Liver (tissue), 9 donors: ENCODE data around the gene NAA10. TPM values are rescaled to one million over a fixed set of nuclear protein-coding genes. Genes with fewer than 3 reads are reported as not detected.

Source experiments
- DNase-seq: peaks from one replicate; pipeline ENCODE4 v3.0.0-alpha.2; 2017; ENCODE audit warnings: low spot score
- H3K27ac ChIP-seq, 2 donors: one replicate each; pipeline ENCODE4 v1.7.0; 2013; ENCODE audit warnings: inconsistent platforms in 2 of 2, low read length in 2 of 2, control low read depth in 1 of 2, low read depth in 1 of 2, mild to moderate bottlenecking in 1 of 2
- H3K27me3 ChIP-seq, 4 donors: one replicate each; pipeline versions ENCODE4 v1.6.1 to v1.7.0; 2013; ENCODE audit warnings: low read length in 3 of 4, inconsistent platforms in 1 of 4, mild to moderate bottlenecking in 1 of 4, moderate library complexity in 1 of 4; ENCODE audit not compliant: control insufficient read depth in 4 of 4, insufficient read depth in 4 of 4
- H3K36me3 ChIP-seq, 4 donors: one replicate each; pipeline versions ENCODE4 v1.6.1 to v1.7.0; 2013; ENCODE audit warnings: low read length in 3 of 4, mild to moderate bottlenecking in 3 of 4, low read depth in 1 of 4, moderate library complexity in 1 of 4; ENCODE audit not compliant: control insufficient read depth in 4 of 4, insufficient read depth in 3 of 4
- H3K4me1 ChIP-seq, 4 donors: one replicate each; pipeline versions ENCODE4 v1.6.1 to v1.7.0; 2013; ENCODE audit warnings: low read length in 3 of 4, mild to moderate bottlenecking in 3 of 4, moderate library complexity in 1 of 4; ENCODE audit not compliant: control insufficient read depth in 4 of 4, insufficient read depth in 4 of 4
- H3K4me3 ChIP-seq, 3 donors: one replicate each; pipeline versions ENCODE4 v1.6.1 to v1.7.0; 2013; ENCODE audit warnings: low read length in 3 of 3, control low read depth in 1 of 3, low read depth in 1 of 3, mild to moderate bottlenecking in 1 of 3
- H3K9ac ChIP-seq, 2 donors: one replicate each; pipeline ENCODE4 v1.7.0; 2013; ENCODE audit warnings: low read length in 2 of 2, mild to moderate bottlenecking in 2 of 2, moderate library complexity in 2 of 2, control low read depth in 1 of 2, low read depth in 1 of 2
- H3K9me3 ChIP-seq, 4 donors: one replicate each; pipeline versions ENCODE4 v1.6.1 to v1.7.0; 2013; ENCODE audit warnings: low read length in 3 of 4; ENCODE audit not compliant: control insufficient read depth in 4 of 4
- ATF3 ChIP-seq: IDR thresholded peaks from 2 replicates; pipeline ENCODE4 v1.6.1; 2016; ENCODE audit warnings: antibody characterized with exemption
- CTCF ChIP-seq: fragments of 150-350 bp; IDR thresholded peaks from 2 replicates; pipeline ENCODE4 v1.5.1; 2017; ENCODE audit warnings: improper control_type of control experiment, low read depth, low read length; ENCODE audit not compliant: missing input control
- EGR1 ChIP-seq, 2 donors: IDR thresholded peaks; 2 replicates each; pipeline ENCODE4 v1.6.1; 2016 to 2018; ENCODE audit warnings: antibody characterized with exemption in 2 of 2, low read depth in 2 of 2
- FOXA1 ChIP-seq: IDR thresholded peaks from 2 replicates; pipeline ENCODE4 v1.6.1; 2016; ENCODE audit warnings: antibody characterized with exemption
- FOXA2 ChIP-seq: IDR thresholded peaks from 2 replicates; pipeline ENCODE4 v1.6.1; 2016; ENCODE audit warnings: antibody characterized with exemption
- GABPA ChIP-seq, 2 donors: IDR thresholded peaks in 1 of 2; conservative IDR thresholded peaks in 1 of 2; 2 replicates each; pipeline ENCODE4 v1.6.1; 2016; ENCODE audit warnings: antibody characterized with exemption in 2 of 2, mild to moderate bottlenecking in 1 of 2, moderate library complexity in 1 of 2
- HNF4A ChIP-seq, 2 donors: conservative IDR thresholded peaks; 2 replicates each; pipeline ENCODE4 v1.6.1; 2016; ENCODE audit warnings: antibody characterized with exemption in 2 of 2, mild to moderate bottlenecking in 2 of 2
- HNF4G ChIP-seq: IDR thresholded peaks from 2 replicates; pipeline ENCODE4 v1.6.1; 2016; ENCODE audit warnings: antibody characterized with exemption
- JUND ChIP-seq, 2 donors: IDR thresholded peaks; 2 replicates each; pipeline ENCODE4 v1.6.1; 2016; ENCODE audit warnings: antibody characterized with exemption in 2 of 2
- MAX ChIP-seq: IDR thresholded peaks from 2 replicates; pipeline ENCODE4 v1.6.1; 2016; ENCODE audit warnings: antibody characterized with exemption
- NR2F2 ChIP-seq: IDR thresholded peaks from 2 replicates; pipeline ENCODE4 v1.6.1; 2016; ENCODE audit warnings: antibody characterized with exemption
- RAD21 ChIP-seq, 2 donors: IDR thresholded peaks; 2 replicates each; pipeline ENCODE4 v1.6.1; 2016; ENCODE audit warnings: antibody characterized with exemption in 2 of 2, mild to moderate bottlenecking in 2 of 2
- REST ChIP-seq: IDR thresholded peaks from 2 replicates; pipeline ENCODE4 v1.6.1; 2016; ENCODE audit warnings: antibody characterized with exemption, mild to moderate bottlenecking
- RXRA ChIP-seq, 2 donors: IDR thresholded peaks; 2 replicates each; pipeline ENCODE4 v1.6.1; 2017 to 2018; ENCODE audit warnings: antibody characterized with exemption in 2 of 2, mild to moderate bottlenecking in 1 of 2
- TAF1 ChIP-seq: conservative IDR thresholded peaks from 2 replicates; pipeline ENCODE4 v1.6.1; 2016; ENCODE audit warnings: antibody characterized with exemption, mild to moderate bottlenecking
- YY1 ChIP-seq: IDR thresholded peaks from 2 replicates; pipeline ENCODE4 v1.6.1; 2016; ENCODE audit warnings: antibody characterized with exemption, mild to moderate bottlenecking
- ZBTB33 ChIP-seq: IDR thresholded peaks from 2 replicates; pipeline ENCODE4 v1.6.1; 2016; ENCODE audit warnings: antibody characterized with exemption
- WGBS: extraction: QIAGEN DNeasy Blood & Tissue Kit; methylation state at CpG from one replicate; pipeline ENCODE4 v1.1.7; 2013; 5-methylcytosine and 5-hydroxymethylcytosine counted together
- polyA plus RNA-seq, 2 donors: library from polyadenylated mRNA; stranded (reverse) in 1 of 2; unstranded in 1 of 2; fragments of 200-250 nt in 1 of 2; fragments of >200 nt in 1 of 2; fragmentation: Nextera tagmentation in 1 of 2; extraction: Ambion mirVana in 1 of 2; gene quantifications; one replicate each; pipeline versions ENCODE4 v1.2.1 to v1.2.3, GENCODE V29; 2013 to 2015
- total RNA-seq, 2 donors: library from RNA; depleted of rRNA; stranded (reverse); fragments of >200 nt; gene quantifications; one replicate each; pipeline ENCODE4 v1.2.3, GENCODE V29; 2014
- donor health status: healthy.
- donor health status: healthy.
- donor health status: healthy.
- donor health status: healthy.
- donor health status: healthy.

The NAA10 gene
- total and polyA plus RNA-seq, 4 donors = 20.5 to 58.8 (median 44.4) TPM

- H3K9ac ChIP-seq = no peak overlapping the region
- no peaks in the 10 kb centered on the region for H3K4me1 ChIP-seq
- H3K36me3 ChIP-seq = peaks cover 32 to 95% (median 35%) of the 10 kb centered on the region in 4 donors
- TF ChIP-seq HNF4G = no peak
- TF ChIP-seq EGR1 (IDR thresholded peaks at IDR 0.05; ENCODE audit: low read depth in 2 of 2) = no peak
- TF ChIP-seq NR2F2 = no peak
- TF ChIP-seq JUND (IDR thresholded peaks at IDR 0.05) = no peak
- no peaks in the 10 kb centered on the region for H3K27me3 ChIP-seq
- no peak overlapping the region for H3K4me3 ChIP-seq
- H3K27ac ChIP-seq = no peak overlapping the region
- no peaks in the 10 kb centered on the region for H3K9me3 ChIP-seq
- DNase-seq = no peak
- 86% methylated on average over 12 of the region's 12 CpGs for WGBS
Observed at GRCh38 chrX:153955228-153955732, 20.4 kb upstream of the NAA10 start.

- TF ChIP-seq JUND (IDR thresholded peaks at IDR 0.05) (no peak), TAF1 (no peak), RAD21 (IDR thresholded peaks at IDR 0.05) (no peak), EGR1 (IDR thresholded peaks at IDR 0.05; ENCODE audit: low read depth in 2 of 2) (no peak), NR2F2 (no peak), YY1 (no peak), GABPA (IDR thresholded peaks at IDR 0.05 in 1 of 2, conservative IDR thresholded peaks at IDR 0.05 in 1 of 2) (no peak), FOXA1 (no peak), MAX (no peak), ATF3 (no peak), HNF4G (no peak), HNF4A (conservative IDR thresholded peaks at IDR 0.05) (no peak), FOXA2 (no peak), RXRA (IDR thresholded peaks at IDR 0.05) (no peak)
- Histone ChIP-seq H3K9me3 (no peaks in the 10 kb centered on the region), H3K36me3 (peaks cover 28 to 95% (median 36%) of the 10 kb centered on the region in 4 donors), H3K9ac (no peak overlapping the region), H3K4me1 (peaks cover 0 to 4% (median 0%) of the 10 kb centered on the region in 4 donors), H3K27ac (no peak overlapping the region), H3K4me3 (no peak overlapping the region), H3K27me3 (no peaks in the 10 kb centered on the region)
- 96% methylated on average over 43 of the region's 44 CpGs for WGBS
- no peak for DNase-seq
Observed at GRCh38 chrX:153954558-153955227, 19.9 kb upstream of the NAA10 start.

GRCh38 chrX:153953892-153954557 is 19.2 kb upstream of the NAA10 start:
- no peak for DNase-seq
- no peak overlapping the region for H3K4me3 ChIP-seq
- H3K9me3 ChIP-seq = no peaks in the 10 kb centered on the region
- no peaks in the 10 kb centered on the region for H3K27me3 ChIP-seq
- peaks cover 23 to 92% (median 35%) of the 10 kb centered on the region in 4 donors for H3K36me3 ChIP-seq
- WGBS = 88% methylated on average over 33 of the region's 33 CpGs
- no peak overlapping the region for H3K27ac ChIP-seq
- no peak overlapping the region for H3K9ac ChIP-seq
- peaks cover 0 to 5% (median 0%) of the 10 kb centered on the region in 4 donors for H3K4me1 ChIP-seq
- TF ChIP-seq NR2F2 = no peak
- no peak for TF ChIP-seq HNF4G
- no peak for TF ChIP-seq CTCF
- TF ChIP-seq ATF3 = no peak
- TF ChIP-seq REST = no peak
- TF ChIP-seq YY1 = no peak
- TF ChIP-seq FOXA1 = no peak
- no peak for TF ChIP-seq ZBTB33
- no peak for TF ChIP-seq GABPA (IDR thresholded peaks at IDR 0.05 in 1 of 2, conservative IDR thresholded peaks at IDR 0.05 in 1 of 2)
- TF ChIP-seq RXRA (IDR thresholded peaks at IDR 0.05) = no peak
- no peak for TF ChIP-seq EGR1 (IDR thresholded peaks at IDR 0.05; ENCODE audit: low read depth in 2 of 2)
- TF ChIP-seq JUND (IDR thresholded peaks at IDR 0.05) = no peak
- TF ChIP-seq HNF4A (conservative IDR thresholded peaks at IDR 0.05) = no peak
- no peak for TF ChIP-seq FOXA2
